GDM1 (cell line): Measurements from ENCODE around the gene ARHGAP29.

ENCODE experiments used
- DNase-seq: peaks from one replicate; lab custom pipeline; 2025; lab: John Stamatoyannopoulos, UW

Gene ARHGAP29

DNA sequence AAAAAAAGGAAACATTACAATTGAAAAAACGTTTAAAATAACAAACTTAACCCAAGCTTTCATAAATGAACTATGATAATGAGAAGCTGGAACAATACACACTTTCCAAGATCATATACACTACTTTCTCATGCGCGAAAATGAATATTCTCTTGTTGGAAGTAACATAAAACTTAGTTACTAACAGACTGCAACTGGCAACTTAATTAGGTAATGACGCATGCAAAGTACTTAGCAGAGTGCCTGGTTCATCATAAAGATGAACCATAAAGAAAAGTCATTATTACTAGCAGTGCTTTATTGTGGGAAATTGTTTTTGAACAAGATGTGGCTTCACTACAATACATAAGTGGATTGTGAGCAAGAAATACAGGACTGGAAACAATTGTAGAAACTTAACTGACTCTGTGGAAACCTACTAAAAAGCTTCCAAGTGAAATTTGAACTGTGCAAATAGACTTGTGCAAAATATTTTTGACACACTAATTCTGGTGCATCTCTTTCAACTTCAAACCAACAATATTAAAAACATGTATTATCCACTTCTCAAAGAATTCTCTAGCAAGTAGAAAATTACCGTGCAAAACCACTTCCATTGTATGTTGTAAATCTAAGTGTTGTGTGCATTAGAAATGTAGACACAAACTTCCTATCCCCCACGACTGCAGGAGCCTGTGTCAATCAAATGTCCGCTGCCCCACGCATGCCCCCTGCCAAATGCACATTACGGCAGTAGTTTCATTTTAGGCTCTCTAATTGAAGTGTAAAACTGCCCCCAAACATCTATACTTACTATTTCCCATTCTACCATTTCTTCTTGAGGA is 2.0 kb downstream of the ARHGAP29 start:
- DNase-seq = no peak

DNA sequence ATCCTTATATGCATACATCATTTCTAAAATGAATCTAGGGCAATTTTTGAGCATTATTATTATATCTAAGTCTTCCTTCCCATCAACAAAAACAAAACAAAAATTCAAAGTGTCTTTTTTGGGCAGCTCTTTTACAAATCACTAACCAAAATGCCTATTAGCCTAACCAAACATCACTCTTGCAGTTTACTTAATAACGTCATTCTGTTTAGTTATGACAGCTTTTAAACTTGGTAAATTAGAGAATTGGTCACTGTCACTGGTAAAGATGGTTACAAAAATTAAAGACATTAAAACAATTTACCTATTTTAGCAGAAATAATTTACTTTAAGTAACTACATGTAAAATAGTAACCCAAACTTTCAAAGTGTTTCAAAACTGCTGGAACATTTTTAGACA is 2.8 kb downstream of the ARHGAP29 start:
- no peak for DNase-seq

DNA sequence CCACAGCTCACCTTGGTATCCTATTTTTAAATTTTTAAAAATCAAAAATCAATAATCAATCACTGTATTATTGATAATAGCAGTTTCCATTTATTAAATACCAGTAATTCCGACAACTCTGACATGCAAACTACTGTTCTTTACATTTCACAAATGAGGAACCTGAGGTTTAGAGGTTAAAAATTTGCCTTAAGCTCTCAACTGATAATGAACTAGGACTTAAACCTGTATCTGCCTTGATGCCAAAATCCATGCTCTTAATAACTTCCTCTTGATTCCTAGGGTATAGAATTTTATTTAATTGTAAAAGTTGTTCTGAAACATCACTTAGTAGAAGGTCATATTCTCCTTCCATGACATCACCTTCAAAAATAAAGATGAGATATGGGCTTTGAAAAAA is 5.6 kb downstream of the ARHGAP29 start:
- no peak for DNase-seq

DNA sequence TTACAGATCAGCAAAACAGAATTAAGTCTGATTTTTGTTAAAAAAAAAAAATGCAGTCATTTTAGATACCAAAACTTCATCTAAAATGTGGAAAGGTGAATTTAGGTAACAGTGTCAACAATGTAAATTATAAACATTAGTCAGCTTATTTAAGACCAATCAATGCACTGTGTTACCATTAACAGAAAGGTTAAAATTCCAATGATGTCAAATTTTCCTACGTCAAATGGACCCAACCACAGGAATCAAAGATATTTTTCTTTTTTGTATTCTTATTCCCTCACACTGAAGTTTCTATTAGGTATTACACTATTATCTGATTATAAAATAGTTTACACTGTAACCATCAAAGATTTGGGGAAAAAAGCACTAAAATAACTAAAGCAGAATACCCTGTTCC is 6.5 kb downstream of the ARHGAP29 start:
- no peak for DNase-seq

DNA sequence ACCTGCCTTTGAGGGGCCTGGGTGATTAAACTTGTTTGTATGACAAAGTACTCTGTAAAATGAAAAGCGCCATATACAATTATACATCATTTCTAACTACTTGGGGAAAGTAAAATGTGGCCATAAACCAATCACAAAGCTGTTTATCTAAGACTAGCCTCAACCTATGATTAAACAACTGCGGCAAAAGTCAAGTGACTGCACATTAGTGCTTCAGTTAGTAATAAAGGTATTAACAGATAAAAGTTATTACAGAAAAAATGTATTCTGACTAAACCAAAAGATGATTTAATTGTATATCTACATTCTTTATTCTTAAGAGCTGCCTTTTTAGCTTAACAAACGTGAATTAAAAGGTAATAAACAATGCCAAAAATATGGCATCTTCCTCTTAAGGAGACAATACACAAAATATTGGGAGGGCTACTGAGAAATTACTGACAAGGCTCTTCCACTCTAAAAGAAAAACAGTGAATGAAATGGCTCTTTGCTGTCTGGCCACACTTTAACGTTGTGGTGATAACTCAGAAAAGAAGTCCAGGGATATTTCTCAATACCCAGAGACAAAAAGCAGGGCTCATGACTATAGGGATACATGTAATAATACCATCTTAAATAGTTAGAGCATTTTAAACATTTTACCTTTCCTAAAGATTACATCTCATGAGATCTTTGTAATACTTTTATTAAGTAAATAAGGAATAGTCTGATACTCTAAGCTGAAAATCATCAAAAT is 8.6 kb downstream of the ARHGAP29 start:
- no peak for DNase-seq

DNA sequence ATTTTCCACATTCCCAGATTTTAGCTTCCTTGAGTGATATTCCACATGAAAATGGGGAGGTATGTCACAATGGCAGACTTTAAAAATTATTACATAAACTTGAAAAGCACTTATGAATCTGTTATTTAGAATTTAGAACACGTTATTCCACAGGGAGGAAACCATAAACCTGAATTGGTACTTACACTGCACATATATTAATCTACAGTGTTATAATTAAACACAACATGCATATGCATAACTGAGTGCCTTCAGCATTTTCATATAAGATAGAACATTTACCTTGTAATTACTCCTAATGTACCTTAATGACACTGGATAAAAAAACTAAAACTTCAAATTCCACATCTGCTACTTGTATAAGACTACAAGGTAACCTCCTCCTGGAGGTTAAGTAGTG is 9.8 kb downstream of the ARHGAP29 start:
- DNase-seq = no peak

DNA sequence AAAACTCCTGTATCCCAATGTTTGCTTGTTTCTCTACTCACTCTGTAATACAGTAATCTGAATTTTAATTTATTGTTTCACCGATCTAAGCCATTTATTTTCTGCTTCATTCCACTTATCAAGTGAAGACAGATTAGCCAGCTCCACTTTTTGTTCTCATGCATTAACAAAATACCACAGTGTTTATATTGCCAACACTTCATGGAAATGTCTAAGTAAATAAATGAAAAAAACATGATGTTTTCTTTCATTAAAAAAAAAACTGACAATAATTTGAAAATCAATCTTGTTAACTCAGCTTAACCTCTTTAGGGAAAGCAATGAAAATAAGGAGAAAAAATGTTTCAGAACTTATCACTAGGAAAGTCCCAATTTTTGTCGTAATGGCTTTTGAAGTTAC is 11.5 kb downstream of the ARHGAP29 start:
- no peak for DNase-seq

DNA sequence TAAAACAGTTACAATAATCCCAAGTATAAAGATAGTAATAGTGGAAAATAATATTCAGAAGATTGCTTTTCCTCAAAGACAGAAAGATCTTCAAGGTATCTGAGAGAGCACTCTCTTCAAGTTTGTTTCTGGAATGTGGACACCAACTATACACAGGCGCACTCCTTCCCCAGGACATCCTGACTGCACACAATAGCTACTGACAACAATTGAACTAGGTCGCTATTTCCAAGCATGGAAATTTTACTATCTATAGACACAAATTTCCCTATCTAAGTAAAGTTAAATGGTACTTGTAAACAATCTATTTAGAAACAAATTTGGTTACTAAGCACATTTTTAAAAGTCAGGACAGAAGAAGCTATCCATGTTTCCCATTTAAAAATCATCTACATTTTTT is 19.1 kb downstream of the ARHGAP29 start:
- DNase-seq = no peak

DNA sequence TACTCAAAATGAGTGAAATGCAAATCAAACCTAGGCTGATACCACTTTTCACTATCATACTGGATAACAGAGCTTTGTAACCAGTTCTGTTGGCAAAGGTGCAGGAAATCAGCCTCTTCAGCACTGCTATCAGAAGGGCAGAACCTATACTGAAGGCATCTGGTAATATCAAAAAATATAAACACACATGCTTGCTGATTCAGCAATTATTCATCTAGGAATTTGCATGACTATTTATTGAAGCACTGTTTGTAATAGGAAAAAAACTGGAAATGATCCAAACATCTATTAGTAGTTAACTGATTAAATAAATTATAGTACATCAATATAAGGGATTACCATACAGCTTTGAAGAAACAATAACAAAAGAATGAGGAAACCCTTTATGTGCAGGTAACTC is 21.4 kb downstream of the ARHGAP29 start:
- DNase-seq = no peak

DNA sequence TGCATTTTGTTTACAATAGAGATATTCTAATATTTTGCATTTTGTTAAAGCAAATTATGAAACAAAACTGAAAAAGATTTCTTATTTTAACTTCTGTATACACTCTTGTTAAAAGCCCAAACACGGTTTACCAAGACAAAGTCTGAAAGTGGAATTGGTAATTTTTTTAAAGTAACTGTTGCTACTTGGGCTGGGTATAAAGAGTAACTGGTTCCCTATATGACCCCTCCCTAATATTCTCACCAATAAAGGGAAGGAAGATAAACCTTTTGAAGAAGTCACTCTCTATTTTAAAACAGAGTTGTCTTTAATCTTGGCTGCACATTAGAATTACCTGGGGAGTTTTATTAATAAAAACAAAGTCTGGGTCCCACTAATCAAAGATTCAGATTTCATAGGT is 27.4 kb downstream of the ARHGAP29 start:
- no peak for DNase-seq

DNA sequence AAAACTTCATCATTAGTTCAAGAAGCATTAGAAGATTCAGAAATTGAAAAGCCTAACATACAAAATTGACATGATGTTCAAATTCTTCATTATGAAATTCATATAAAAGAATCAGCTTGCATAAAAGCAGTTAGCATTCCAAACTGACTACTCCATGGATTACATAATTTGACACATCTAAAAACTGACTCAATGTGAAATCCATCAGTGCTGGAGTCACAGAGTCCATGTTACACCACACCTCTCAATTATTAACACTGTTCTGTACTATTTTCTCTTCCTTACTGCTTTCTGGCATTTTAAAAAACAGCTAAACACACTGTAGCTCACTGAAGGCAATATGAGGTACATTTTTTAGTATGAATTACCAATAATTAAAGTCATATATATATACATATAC is 28.0 kb downstream of the ARHGAP29 start:
- DNase-seq = no peak

DNA sequence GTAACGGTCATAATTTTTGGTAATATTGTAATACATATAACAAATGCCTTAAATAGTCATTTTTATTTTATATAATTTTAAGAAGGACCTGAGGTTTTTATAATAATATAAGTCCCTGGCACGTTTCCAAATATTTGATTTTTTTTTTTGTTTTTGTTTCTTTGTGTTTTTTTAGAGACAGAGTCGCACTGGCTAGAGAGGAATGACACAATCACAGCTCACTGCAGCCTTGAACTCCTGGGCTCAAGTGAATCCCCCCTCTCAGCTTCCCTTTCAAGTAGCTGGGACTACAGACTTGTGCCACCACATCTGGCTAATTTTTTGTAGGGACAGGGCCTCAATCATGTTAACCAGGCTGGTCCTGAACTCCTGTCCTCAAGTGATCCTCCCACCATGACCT is 29.7 kb downstream of the ARHGAP29 start:
- no peak for DNase-seq

DNA sequence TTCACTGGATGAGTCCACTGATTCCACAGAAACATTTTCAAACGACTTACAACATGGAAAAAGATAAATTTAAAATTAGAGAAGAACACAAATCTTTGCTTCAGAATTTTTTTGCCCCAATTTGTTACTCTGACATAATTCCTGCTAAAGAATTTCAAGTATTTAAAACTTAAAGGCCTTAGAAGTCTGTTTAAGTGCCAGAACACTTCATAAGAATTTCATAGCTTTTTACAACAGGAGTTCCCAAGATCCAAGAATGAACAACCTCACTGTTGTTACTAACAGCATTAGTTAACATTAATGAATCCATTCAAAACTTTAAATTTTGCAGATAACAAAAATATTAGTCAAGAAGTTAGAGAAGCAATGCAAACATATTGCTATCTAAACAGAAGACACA is 31.7 kb downstream of the ARHGAP29 start:
- DNase-seq = no peak

DNA sequence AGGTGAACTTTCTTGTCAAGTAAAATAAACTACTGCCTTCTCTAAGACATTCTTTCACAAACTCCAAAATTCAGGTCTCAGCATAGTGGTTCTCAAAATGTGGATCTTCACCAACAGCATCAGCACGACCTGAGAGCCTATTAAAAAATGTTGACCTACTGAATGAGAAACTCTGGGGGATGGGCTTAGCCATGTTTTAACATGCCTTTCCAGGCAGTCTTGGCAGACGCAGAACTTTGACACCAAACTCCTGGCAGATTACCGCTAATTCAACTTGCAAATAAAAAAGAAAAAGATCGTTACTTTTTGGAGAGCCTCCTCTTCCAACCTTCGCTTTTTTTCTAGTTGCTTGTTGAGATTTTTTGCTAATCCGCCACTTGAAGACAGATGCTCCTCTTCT is 35.1 kb downstream of the ARHGAP29 start:
- DNase-seq = no peak

DNA sequence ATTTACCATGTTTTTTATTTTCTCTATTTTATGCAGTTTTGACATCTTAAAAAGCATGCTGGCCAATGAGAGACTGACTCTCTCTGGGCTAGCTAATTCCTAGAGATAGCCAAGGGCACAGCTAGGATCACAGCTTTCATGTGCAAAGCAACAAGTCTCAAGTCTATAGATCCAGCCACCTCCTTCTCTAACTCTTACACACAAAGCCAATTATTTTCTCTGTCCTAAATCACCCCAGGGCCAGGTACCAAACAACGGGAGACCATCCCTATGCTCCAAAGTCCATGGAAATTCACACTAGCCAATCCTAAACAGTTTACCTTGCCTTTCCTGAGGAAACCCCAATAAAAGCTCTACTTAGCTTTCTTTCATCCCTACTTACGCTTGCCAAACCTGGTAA is 38.0 kb downstream of the ARHGAP29 start:
- DNase-seq = no peak

DNA sequence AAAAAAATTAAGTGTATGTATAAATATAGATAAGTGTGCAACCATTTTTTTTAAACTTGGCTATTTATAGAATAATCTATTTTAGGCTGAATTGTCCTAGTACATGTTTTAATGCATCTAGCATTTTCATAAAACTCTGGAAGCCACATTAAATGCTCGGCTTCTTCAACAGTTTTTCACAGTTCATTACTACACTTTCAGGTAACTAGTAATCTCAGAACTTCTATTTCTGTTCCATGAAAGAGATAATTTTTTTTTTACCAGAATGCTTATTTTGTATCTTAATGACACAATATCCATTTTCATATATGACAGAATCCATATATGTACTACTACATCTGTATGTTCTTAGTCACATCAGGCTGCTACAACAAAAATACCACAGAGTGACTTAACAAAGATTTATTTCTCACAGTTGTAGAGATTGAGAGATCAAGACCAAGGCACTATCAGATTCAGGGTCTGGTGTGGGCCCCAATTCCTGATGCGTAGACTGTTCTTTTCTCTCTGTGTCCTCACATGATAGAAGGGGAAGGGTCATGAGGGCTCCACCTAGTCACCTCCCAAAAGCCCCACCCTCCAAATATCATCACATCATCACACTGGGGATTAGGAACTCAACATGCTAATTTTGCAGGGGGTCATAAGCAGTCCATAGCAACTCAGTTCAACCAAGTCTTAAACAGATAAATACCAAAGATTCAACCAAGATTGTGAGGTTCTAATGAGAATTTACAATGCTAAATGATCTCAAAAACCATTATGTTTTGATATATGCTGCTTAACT is 43.1 kb downstream of the ARHGAP29 start:
- no peak for DNase-seq

DNA sequence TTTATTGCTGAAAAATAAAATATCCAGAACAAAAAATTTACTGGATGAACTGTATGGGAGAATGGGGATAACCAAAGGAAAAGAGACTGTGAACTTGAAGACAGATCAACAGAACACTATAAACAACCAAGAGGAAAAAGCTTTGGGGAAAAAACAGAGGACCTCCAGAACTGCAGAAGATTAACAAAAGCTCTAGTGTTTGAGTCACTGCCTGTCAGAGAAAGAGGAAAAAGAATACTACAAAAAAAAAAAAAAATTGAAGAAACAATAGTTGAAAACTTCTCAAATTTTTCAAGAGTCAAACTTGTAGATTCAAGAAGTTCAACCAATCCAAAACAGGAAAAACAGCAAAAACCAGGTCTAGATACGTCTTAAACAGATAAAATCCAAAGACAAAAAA is 44.3 kb downstream of the ARHGAP29 start:
- DNase-seq = no peak

DNA sequence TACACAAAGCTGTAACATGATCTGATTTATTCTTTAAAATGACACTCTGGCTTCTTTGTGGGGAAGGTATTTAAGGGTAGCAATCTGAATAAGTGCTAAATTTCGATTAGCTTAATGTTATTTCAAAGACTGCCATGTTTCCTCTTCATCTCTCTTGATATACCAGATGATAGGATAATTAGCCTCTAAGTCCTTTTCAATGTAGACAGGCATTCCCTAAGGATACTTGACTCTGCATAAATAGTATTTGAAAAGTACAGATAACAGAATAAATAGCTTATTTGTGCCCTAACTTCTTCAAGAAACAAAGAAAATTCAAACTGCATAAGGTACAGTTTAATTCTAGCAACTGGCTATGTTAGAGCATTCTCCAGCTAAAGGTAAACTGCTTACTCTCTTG is 46.2 kb downstream of the ARHGAP29 start:
- DNase-seq = no peak

DNA sequence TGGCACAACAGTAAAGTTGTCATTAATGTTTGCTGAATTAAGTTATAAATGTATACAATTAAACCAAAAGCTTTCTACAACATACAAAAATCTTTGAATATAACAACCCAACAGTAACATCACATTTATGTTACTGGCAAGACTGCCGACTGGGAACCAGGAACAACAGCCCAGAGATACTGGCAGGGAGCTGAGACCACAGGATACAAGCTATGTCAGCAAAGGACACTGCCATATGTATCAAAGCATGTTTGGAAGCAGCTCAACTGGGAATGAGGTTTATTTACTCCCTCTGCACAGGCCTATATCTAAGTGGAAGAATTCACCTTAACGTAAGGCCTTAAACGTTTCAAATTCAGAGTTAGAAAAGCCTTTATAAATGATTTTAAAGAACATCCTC is 50.4 kb downstream of the ARHGAP29 start:
- DNase-seq = no peak

DNA sequence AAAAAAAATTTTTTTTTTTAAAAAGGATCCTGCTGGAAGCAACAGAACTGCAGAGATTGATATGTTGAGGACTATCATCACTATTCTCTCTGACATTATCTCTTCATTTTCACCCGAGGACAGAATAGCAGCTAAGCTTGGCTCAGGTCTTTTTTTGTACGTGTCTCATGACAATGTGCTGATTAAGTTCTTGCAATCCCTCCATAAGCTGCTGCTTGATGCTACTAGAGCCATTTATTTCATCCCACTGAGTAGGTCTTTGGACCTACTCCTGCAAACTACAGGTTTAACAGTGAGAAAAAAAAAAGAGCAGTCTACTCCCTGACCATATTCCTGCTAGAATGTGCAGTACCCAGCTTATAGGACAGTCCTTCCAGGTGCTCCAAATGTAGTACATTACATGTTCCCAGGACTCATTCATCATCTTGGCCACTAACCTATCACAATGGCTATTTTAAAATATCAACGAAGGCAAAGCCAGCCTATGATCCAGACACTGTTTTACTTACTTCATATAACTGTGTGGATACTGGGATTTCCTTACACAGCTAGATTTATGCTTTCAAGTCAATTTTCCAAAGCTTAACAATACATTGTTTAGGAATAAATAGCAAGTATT is 54.1 kb downstream of the ARHGAP29 start:
- DNase-seq = no peak

DNA sequence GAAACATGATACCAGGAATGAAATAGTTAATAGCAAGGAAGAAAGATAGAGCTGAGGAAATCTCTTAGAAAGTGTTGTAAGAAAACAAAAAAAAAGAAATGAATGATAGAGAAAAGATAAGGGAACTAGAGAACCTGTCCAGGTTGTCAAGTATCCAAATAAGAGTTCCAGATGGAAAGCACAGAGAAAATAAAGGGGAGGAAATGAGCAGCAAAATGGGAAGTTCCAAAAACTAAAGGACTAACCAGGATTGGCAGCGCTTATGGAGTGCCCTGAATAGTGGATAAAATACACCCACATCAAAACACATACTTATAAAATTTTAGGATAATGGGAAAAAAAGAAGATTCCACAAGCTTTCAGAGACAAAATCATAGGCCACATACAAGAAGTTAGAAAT is 55.2 kb downstream of the ARHGAP29 start:
- no peak for DNase-seq

DNA sequence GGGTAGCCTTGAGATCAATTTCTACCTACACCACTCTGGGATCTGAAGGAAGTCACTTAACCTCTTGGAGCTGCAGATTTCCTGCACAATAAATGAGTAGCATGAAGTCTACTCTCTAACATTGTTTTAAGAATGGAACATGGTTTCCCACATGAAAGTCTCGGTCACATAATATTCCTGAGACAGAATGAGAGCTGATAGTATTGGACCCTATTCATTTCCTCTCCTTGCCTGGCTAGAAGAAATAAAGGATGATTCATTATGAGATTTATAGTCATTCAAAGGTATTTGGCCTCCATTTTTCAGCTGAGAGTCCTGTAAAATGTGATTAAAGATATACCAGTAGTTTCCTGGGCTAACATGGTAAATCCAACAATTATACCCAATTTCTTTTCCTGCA is 56.7 kb downstream of the ARHGAP29 start:
- no peak for DNase-seq
